Measurements from ENCODE around the gene UBE2E2. TPM values are rescaled to one million over a fixed set of nuclear protein-coding genes. Genes with fewer than 3 reads are reported as not detected.

Gene UBE2E2
- total and polyA plus RNA-seq, 9 donors: 25.5 to 84.9 (median 38.5) TPM

GRCh38 chr3:23448998-23449537 is 245.9 kb downstream of the UBE2E2 start:
- H3K27me3 ChIP-seq: no peaks in the 10 kb centered on the region
- no peak for DNase-seq
- intact Hi-C loops (cut with DNase I): no loop called here
- peaks cover 2% of the 10 kb centered on the region for H3K4me1 ChIP-seq (ENCODE audit: insufficient read depth)
- WGBS, 3 donors: 44 to 51% (median 47%) methylated on average over 2 of the region's 2 CpGs
- no peaks in the 10 kb centered on the region for H3K9me3 ChIP-seq
- no peaks in the 10 kb centered on the region for H3K36me3 ChIP-seq
- no peak for TF ChIP-seq POLR2A (IDR thresholded peaks at IDR 0.05)
- TF ChIP-seq EP300 (IDR thresholded peaks at IDR 0.05): no peak
- no peak for TF ChIP-seq CTCF (IDR thresholded peaks at IDR 0.05)
- H3K4me3 ChIP-seq: no peak overlapping the region
- H3K27ac ChIP-seq: no peak overlapping the region

GRCh38 chr3:23450051-23450450 is 246.9 kb downstream of the UBE2E2 start:
- no peak overlapping the region for H3K27ac ChIP-seq
- WGBS, 3 donors: 45 to 56% (median 53%) methylated on average over 2 of the region's 2 CpGs

GRCh38 chr3:23450806-23451205 is 247.7 kb downstream of the UBE2E2 start:
- Histone ChIP-seq H3K9me3 (no peaks in the 10 kb centered on the region), H3K27me3 (no peaks in the 10 kb centered on the region), H3K36me3 (no peaks in the 10 kb centered on the region), H3K27ac (no peak overlapping the region), H3K4me3 (no peak overlapping the region), H3K4me1 (ENCODE audit: insufficient read depth) (peaks cover 5% of the 10 kb centered on the region)
- intact Hi-C loops (cut with DNase I): no loop called here
- WGBS, 3 donors: 94 to 97% (median 97%) methylated on average over 2 of the region's 2 CpGs
- DNase-seq: no peak
- TF ChIP-seq EP300 (IDR thresholded peaks at IDR 0.05): no peak
- TF ChIP-seq POLR2A (IDR thresholded peaks at IDR 0.05): no peak
- no peak for TF ChIP-seq CTCF (IDR thresholded peaks at IDR 0.05)

More at GRCh38 chr3:23450051-23450450, 246.9 kb downstream of the UBE2E2 start:
- no peak for TF ChIP-seq POLR2A (IDR thresholded peaks at IDR 0.05)
- TF ChIP-seq EP300 (IDR thresholded peaks at IDR 0.05): no peak
- no peak for TF ChIP-seq CTCF (IDR thresholded peaks at IDR 0.05)
- DNase-seq: no peak
- Histone ChIP-seq H3K4me3 (no peak overlapping the region), H3K9me3 (no peaks in the 10 kb centered on the region), H3K4me1 (ENCODE audit: insufficient read depth) (peaks cover 4% of the 10 kb centered on the region), H3K27me3 (no peaks in the 10 kb centered on the region), H3K36me3 (no peaks in the 10 kb centered on the region)
- intact Hi-C loops (cut with DNase I): no loop called here

DNA sequence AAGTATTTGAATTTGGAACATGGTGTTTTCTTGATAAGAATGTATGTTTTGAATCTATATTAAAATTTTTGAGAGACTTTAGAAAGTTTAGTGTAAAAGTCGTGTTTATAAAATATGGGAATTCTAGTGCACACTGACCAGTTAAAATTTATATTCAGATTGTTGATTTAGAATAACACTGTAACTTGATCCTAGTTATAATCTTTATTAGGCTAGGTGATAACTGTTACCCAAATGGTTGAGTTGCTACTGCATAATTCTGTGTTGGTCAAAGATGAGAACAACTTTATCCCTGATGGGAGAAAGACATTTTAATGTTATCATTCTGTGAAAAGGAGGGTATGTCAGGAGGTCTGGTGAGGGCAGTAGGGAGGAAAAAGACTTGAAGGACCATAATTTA is 249.3 kb downstream of the UBE2E2 start:
- Histone ChIP-seq H3K4me1 (ENCODE audit: insufficient read depth) (peaks cover 5% of the 10 kb centered on the region), H3K4me3 (no peak overlapping the region), H3K9me3 (no peaks in the 10 kb centered on the region), H3K27me3 (no peaks in the 10 kb centered on the region), H3K27ac (no peak overlapping the region), H3K36me3 (no peaks in the 10 kb centered on the region)
- WGBS, 3 donors: 73 to 92% (median 86%) methylated on average over 1 of the region's 1 CpG
- intact Hi-C loops (cut with DNase I): no loop called here
- TF ChIP-seq CTCF (IDR thresholded peaks at IDR 0.05) (no peak), POLR2A (IDR thresholded peaks at IDR 0.05) (no peak), EP300 (IDR thresholded peaks at IDR 0.05) (no peak)
- no peak for DNase-seq

All from ovary (tissue), 9 donors.